Ureter (tissue), 1 donor: ENCODE measurements around the gene ACBD4. TPM values are rescaled to one million over a fixed set of nuclear protein-coding genes. Genes with fewer than 3 reads are reported as not detected.
A peak's percentile ranks its signal among the peaks of the same experiment; 100 is the strongest.
"Not testable (repeated sequence)": the region's sequence is repeated elsewhere in the genome, so short reads cannot be mapped to it uniquely, and the experiment has no call there.

Source experiments
- DNase-seq: peaks from one replicate; pipeline ENCODE4 v3.0.0-alpha.2; 2020; ENCODE audit warnings: low spot score
- total RNA-seq: library from RNA; stranded (reverse); gene quantifications from one replicate; pipeline ENCODE4 v1.2.4, GENCODE V29; 2023
- donor health status: DM: yes; HTN: yes; CAD: no.

The ACBD4 gene
- total RNA-seq, 1 donor from 2014 or later, result 26.4 TPM

DNA sequence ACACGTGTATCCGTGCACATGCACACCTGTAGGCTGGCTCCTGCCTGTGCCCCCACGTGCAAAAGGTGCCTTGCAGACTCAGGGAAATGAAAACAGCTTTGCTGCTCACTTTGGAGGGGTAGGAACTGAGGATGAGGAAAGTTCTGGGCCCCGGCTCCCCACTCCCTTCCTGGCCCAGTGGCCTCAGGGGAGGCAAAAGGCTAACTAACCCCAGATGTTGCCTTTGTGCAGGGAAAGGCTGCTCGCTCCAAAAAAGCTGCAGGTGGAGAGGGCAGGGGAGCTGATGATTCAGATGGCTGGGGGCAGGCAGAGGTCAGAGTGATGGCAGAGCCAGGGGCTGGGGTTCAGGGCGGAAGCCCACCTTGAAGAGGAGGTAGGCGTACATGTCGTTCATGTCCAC is 15.5 kb upstream of the ACBD4 start:
- no peak for DNase-seq

DNA sequence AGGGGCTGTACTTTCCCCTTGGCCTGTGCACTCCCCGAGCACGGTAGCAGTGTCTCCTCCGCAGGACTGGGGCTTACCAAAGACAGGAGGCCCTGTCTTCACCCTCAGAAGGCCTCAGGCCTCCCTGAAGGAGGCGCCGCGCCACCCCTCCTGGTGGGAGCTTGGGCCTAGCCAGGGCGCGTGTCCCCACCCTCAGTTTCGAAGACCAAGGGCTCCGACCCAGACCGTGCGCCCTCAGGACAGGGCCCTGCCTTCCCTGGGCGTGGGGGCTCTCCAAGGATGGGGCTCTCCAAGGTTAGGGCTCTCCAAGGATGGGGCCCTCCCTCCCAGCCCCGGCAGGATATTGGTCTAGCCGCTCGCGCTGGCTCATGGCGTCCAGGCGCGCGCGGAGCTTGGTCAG is 14.9 kb upstream of the ACBD4 start:
- DNase-seq, result no peak

DNA sequence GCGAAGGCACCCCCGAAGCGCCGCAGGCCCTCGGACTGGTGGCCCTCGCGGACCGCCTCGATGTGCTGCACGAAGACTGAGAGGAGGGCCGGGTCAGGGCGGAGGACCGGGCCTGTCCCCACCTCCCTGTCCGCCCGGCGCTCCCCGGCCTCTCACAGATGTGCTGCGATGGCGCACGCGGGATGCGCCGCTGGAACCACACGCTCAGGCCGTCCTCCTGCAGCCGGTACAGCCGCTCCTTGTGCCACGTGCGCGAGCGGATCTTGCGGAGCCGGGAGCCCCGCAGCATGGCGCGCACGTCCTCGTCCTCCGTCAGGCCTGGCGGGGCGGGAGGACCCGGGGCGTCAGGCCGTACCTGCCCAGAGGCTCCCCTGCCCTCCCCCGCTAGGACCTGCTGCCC is 14.4 kb upstream of the ACBD4 start:
- DNase-seq, result no peak

DNA sequence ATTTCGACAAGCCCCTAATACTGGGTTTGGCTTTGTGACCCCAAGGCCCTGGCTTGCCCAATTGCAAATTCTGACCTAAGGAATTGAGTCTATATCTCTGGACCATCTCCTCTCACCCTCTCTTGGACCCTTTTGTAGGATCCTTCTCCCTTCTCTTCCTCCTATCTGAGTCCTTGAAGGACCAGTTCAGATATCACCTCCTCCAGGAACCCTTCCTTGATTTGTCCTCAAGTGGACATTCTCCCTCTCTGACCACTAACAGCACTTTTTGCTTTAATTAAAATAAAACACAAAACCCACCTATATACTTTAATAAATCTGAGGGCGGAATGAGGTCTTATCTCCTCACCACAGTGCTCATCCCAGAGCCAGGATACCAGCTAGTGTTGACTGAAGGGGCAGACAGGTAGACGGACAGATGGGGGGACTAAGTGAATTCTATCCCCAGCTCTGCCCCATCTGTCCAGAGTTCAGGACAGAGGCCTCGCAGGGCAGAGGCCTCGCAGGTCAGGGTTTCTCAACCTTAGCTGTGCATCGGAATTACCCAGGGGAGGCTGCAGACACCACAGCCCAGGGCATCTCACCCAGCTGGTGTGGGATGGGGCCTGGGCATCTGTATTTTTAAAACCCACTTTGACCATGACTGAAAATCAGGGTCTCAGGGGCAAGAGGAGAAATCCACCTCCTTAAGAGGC is 12.3 kb upstream of the ACBD4 start:
- no peak for DNase-seq

DNA sequence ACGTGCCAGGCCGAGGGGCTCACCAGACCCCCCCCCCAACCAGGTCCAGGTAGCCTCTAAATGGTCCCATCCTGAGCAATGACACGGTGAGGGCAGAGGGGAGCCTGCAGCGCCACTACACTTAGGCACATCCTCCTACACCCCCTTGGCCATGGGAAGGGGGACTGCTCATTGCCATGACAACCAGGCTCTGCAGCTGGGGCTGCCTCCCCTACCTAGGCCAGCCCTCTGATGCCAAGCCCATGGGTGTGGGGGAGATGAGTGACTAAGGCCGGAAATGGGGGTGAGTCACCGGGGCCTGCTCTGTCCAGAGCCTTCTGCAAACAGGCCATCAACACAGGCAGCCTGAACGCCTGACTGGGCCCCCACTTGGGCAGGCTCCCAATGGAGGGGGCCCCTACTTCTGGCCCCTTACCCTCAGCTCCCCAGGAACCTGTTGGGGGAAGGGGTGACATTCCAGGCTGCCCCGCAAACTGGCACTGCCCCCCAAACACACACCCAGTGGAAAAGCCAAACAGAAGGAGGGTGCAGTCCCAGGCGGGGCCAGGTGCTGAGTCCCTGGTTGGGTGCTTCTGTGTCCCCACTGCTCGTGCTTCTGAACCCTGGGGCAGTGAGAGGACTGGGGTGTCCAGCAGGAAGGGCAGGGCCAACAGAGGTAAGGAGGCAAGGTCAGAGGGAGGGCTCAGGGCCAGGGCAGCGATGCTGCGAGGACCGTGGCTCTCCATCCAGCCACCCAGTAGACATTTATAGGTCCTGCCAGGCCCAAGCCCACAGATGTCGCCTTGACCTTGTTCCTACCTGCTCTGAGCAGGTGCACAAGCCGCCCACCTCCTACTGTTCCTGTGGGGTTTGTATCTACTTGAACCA is 11.3 kb upstream of the ACBD4 start:
- peak; percentile 83 for DNase-seq

DNA sequence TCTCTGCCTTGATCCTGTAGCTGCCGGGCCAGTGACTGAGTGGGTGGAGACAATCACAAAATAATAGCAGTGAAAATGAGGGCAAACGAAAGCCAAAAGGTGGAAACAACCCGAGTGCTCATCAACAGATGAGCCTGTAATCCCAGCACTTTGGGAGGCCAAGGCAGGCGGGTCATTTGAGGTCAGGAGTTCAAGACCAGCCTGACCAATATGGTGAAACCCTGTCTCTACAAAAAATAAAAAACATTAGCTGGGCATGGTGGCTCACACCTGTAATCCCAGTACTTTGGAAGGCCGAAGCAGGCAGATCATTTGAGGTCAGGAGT is 10.7 kb upstream of the ACBD4 start:
- DNase-seq, result not testable (repeated sequence)

DNA sequence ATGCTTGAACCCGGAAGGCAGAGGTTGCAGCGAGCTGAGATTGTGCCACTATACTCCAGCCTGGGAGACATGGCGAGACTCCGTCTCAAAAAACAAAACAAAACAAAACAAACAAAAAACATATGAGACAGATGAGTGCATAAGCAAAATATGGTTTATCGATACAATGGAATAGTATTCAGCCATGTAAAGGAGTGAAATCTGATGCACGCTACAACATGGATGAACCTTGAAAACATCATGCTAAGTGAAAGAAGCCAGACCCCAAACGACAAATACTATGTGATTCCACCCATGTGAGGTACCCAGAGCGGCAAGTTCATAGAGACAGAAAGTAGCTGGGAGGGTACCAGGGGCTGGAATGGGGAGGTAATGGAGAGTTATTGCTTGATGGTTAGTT is 10.0 kb upstream of the ACBD4 start:
- DNase-seq, result no peak

DNA sequence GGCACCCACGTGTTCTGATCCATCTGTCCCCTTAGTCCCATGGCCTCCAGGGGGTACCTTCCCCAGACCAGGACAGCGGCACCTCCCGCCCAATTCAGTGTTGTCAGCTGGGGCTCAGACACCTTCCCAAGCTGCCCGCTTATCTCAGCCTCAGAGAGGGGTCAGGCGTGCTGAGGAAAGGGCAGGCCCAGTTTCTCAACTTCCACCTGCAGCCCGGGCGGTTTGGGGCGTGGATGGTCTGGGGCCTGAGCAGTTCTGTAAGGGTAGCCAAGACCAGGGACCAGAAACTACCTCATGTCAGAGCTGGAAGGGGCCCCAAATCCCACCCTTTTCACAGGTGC is 8.3 kb upstream of the ACBD4 start:
- no peak for DNase-seq

DNA sequence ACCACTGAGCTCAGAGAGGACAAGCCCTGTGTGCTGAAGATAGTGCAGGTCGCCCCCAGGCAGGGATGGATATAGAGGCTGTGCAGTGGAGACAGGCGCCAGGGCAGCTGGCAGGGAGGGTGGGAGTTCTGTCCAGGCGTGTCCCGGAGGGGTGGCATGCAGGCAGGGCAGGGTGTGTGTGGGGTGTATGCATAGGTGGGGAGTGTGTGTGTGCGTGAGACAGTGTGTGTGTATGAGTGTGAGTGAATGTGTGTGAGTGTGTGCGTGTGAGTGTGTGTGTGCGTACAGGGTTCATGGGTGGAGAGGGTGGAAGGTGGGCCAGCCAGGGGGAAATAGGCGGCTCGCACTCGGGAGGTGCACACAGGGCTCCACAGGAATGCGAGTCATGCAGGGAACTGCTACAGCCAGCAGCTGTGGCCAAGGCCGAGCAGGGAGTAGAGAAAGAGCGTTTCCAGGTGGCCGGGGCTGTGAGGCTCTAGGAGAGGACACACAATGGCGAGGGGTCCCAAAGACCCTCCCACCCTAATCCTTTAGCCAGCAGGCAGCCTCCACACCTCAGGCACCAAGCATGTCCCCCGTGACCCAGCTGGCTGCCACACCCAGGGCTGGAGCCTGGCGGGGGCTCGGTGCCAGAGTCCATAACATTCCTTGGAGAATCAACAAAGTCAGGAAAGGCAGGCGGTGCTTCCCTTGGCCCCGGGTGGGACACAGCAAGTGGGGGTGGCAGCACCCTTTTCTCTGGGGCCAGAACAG is 7.8 kb upstream of the ACBD4 start:
- peak; percentile 78 for DNase-seq

DNA sequence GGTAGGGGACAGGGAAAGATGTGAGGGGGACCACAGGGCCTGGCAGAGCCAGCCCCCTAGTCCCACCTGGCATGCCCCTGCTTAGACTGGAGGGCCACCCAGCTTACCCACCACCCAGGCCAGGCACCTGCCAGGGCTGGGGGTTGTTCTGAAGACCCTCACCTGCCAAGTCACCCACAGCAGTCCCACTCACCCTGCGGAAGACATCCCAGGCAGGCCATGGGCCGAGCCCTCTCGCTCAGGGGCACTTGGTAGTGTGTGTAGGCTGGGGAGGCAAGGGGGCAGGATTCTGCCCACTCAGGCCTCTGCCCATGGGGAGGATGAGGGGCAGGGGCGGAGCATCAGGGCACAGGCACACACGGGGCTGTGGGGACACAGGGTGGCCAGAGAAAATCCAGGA is 7.2 kb upstream of the ACBD4 start:
- no peak for DNase-seq

DNA sequence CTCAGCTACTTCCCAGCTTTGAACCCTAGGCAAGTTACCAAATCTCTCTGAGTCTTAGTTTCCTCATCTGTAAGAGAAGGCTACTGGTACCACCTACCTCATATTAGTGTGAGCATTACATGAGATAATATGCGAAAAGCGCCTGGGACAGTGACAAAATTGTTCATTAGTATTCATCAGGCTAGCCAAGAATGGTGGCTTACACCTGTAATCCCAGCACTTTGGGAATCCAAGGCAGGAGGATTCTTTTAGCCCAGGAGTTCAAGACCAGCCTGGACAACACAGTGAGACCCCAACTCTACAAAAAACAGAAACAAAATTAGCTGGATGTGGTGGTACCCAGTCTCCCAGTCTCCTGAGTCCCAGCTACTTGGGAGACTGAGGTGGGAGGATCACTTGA is 6.5 kb upstream of the ACBD4 start:
- DNase-seq, result no peak

DNA sequence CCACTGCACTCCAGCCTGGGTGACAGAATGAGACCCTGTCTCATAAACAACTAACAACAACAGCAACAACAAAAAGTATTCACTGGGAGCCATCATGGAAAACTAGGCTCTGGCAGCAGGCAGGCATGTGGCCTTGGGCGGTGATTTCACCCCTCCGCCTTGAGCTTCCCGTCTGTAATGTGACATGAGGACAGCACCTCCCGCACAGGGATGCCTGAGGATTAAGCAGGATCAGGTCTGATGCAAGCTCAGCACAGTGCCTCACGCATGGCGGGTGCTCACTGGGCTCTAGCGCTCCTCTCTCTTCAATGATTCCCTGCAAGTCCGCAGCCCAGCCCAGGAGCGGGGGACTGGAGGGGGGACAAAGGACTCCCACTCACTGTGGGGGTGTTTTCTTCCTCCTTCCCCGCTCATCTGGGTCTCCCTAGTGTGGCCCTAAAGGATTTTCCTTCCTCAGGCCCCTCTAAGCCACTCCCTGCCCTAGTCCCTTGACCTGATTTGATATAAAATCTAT is 6.0 kb upstream of the ACBD4 start:
- DNase-seq, result no peak

DNA sequence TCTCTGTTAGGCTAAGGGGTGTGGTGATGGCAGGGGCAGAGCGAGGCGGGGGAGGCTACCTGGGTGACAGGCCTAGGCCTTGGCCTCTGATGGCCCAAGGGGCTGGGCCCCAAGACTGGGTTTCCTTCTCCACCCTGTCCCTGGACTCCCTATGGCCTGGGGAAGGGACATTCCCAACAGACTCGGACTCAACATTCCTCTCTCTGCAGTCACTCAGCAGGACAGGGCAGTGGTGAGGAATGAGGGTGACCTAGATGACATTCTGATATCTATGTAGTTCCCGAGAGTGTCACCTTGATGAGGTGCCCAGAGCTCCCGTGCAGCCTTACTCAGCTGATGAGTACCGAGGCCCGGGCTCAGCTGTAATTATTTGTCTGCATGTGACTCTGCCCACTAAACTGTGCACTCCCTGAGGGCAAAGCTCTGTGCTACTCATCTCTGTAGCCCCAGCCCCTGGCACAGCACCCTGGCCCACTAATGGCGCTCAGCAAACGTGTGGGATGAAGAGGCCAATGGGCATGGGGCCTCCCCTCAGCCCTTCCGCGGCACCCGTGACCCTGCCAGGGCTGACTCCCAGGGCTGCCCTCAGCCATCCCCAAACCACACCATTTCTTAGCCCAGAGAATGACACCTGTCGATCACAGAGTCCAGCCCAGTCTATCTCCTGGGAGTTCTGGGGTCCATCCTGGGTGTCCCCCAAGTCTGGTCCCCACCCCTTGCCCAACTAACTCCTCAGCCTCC is 5.4 kb upstream of the ACBD4 start:
- no peak for DNase-seq

DNA sequence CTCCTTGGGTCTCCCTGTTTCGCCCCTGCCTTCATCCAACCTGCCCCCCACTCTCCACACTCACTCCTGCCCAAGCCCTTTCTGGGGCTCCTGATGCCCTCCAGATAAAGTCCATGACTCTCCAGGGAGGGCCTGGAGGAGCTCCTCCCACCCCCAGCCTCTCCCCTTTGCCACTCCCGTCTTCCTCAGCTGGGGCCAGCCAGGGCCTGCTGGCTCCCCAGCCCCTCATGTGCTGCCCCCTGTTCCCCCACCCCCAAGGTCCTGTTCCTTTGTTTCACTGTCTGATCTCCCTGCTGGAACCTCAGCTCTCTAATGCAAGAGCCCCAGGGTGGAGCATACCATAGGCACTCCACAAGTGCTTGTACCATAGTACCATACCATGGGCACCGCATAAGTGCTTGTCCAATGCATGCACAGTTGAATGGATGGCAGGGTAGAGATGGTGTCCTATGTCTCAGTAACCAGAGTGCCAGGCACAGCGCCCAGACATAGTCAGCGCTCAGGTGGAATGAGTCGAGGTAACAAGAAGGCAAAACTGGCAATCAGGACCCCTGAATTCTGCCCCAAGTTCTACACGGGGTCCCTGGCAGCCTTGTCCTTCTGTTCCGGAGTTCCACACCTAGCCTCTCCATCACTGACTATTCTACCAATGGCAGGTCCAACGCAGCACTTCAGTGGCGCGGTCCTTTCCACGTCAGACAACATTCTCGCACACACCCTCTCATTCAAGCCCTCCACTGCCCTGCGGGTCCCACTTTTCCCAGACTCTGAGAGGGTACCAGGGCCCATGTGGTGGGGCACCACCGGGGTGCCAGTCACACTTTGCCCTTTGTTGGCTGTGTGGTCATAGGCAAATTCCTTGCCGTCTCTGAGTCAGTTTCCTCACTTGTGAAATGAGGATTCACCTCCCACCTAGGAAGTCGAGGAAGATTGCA is 4.5 kb upstream of the ACBD4 start:
- no peak for DNase-seq

DNA sequence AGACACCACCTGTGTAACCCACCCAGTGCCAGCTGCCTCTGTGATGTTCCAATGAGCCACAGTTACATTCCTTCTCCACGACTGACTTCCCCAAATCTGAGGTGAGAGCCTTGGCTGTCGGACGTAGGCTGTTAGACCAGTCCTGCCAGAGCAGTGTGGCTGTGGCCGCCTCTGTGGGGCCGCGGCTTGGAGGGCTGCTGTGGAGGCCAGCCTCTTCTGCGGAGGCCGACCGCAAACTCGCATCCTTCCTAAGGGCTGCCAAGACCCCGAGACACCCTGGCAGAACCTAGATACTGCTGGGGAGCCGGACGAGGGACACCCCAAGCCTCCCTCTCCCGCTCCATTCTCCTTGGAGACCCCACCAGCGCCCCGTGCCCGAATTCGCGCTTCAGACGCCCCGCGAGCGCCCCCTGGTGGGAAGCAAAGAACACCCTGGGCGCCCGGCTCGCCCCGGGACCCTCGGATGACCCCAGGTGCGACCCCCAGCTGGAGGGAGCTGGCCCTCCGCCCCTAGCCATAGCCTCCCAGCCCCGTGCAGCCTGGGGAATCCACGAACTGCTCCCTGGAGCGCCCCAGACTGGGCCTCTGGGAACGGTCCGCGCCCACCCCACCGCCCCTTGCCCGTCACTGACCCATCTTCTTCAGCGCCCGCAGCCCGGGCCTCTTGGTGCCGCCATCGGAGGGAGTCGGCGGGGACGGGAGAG is 3.7 kb upstream of the ACBD4 start:
- DNase-seq, result peak; percentile 65

DNA sequence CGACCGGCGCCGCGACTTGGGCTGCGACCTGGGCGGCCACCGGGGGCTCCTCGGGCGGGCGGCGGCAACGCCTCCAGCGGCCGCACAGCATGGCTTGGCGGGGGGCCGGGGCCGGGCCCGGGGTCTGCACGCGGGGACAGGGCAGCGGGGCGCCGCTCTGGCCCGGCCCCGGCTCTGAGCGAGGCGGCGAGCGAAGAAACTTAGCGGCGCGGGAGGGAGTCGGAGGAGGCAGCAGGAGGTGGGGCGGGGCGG is 3.2 kb upstream of the ACBD4 start, which contains the start of gene PLCD3:
Gene PLCD3 (minus strand): TSS at position 196 of the 252 bp plus-strand sequence. CDS start 105 bp downstream, at position 91.
- no peak for DNase-seq

DNA sequence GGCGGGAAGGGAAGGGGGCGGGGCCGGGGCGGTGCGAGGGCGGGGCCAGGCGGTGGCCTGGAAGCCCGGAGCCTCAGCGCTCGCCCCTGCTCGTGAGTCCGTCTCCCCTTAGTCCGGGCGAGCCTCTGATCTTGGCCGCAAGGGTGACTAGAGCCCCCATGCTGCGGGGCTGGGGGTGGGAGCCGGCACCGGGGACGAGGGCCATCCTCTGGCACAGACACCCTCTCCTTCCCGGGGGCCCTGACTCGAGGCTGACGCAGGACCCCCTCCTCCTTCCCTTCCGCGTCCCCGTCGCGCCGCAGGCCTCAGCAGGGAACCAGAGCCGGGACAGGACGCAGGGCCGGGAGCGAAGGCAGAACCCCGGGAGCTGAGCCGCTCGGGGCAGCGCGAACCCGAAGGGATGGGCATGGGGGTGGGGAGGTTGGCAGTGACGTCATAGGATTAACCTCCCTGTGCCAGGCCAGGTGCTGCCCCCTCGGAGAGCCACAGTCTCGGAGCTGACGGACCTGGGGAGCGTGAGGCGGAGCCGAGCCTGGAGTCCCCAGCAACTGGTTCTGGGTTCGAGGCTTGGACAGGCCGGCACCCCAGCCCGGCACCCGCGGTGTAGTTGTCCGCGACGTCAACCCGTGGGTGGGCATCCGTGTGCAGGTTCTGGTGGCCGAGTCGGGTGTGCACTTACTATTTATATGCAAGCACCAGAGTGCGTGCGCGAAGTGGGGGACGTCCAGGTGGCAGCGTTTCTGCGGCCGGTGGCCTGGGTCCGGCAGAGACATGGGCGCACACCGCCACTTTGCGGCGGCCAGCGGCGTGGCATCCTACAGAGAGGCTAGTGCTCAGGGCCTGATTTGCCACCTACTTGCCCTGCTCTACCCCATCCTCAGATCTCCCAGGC is 2.7 kb upstream of the ACBD4 start:
- DNase-seq, result peak; percentile 89

DNA sequence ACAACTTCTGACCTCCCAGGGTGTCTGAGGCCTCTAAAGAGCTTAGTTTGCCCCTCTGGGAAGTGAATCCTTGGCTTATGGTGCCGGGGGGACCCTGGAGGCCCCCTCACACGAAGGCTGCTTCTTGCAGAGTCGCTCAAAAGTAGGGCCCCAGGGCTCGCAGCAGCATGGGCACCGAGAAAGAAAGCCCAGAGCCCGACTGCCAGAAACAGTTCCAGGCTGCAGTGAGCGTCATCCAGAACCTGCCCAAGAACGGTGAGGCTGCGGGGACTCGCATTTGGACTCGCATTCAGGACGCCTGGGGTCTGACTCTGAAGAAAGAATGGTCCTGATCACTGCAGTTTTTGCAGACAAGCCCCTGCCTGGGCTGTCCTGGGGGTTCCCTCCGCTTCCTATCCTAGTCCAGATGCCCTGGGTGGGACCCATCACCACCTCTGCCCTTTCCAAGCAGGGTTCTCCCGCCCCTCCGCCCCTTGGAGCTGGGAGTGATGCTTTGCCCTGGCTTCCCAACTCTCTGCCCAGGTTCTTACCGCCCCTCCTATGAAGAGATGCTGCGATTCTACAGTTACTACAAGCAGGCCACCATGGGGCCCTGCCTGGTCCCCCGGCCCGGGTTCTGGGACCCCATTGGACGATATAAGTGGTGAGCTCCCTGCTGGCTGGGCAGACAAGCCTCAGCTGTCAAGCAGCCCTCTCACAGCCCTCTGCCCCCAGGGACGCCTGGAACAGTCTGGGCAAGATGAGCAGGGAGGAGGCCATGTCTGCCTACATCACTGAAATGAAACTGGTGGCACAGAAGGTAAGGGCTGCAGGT is 698 bp downstream of the ACBD4 start:
- DNase-seq, result no peak
